ENCODE data around the gene DUSP28.

DUSP28 gene

DNA sequence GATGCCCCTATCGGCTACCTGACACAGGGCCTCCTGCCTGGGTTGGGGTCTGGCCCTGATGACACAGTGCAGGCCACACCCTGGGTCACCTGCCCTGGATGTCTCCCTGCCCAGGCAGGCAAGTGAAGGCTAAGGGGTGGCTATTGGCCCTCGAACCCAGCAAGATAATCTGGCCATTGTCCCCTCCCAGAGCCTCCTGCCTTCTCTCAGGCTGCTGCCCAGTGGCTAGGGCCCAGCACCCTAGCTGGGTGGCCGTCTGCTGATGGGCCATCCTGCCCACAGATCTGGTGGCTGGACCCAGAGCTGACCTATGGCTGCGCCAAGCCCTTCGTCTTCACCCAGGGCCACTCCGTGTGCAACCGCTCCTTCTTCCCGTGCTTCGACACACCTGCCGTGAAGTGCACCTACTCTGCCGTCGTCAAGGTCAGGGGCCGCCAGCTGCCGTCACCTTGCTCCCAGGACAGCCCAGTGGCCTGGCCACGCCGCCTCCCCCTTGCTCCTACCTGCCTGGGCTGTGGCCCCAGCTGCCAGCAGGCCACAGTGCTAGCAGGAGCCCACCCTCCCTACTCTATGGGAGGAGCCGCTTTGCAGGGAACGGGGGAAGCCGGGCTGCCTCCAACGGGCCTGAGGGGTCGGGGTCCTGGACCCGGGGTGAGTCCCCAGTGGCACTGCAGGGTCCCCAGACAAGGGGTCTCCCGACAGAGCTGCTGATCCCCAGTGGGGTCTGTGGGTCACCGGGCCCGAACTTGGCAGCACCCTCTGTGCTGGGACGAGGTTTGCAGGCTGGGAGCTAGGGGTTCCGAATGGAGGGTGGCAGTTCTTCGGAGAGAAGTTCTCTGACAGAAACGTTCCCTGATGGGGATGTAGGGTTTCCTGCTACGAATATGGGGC, 12.2 kb downstream of the DUSP28 start:
- DNase-seq (ENCODE audit: low read depth in 3 of 3, low spot score in 1 of 3) = no peak

DNA sequence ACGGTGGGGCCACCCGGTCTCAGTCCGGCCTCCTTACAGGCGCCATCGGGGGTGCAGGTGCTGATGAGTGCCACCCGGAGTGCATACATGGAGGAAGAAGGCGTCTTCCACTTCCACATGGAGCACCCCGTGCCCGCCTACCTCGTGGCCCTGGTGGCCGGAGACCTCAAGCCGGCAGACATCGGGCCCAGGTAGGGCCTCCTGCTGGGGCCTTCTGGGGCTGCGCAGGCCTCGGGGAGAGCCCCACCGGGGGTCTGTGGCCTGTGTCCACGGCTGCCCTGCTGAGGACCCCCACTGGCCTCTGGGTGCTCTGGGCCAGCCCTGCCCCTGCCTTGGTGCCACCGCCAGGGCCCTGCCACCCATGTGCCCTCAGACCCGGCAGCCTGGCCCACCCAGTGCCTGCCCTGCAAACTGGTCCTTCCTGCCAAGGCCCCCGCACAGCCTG, 12.9 kb downstream of the DUSP28 start:
- no peak for DNase-seq (ENCODE audit: low read depth in 3 of 3, low spot score in 1 of 3)

DNA sequence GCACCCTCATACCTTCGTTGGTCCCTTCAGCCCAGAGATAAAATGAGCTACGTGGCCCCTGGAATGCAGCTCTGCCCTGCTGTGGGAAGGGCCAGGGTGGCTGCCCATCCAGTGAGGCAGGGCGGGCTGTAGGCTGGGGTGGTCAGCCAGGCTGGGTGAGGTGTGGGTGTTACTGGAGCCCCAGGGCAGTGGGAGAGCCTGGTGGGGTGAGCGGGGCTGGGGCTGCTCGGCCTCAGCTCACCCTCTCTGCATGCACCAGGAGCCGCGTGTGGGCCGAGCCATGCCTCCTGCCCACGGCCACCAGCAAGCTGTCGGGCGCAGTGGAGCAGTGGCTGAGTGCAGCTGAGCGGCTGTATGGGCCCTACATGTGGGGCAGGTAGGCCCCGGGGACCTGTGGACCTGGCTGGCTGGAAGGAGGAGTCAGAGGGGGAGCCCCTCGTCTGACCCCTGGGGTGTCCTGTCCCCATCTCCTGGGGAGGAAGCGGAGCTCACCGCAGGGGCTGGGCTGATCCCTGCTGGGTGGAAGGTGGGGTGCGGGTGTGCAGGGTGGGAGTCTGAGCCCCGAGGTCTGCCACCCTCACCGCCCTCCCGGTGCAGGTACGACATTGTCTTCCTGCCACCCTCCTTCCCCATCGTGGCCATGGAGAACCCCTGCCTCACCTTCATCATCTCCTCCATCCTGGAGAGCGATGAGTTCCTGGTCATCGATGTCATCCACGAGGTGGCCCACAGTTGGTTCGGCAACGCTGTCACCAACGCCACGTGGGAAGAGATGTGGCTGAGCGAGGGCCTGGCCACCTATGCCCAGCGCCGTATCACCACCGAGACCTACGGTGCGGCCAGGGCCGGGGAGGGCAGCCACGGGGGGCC, 13.6 kb downstream of the DUSP28 start:
- no peak for DNase-seq (ENCODE audit: low read depth in 3 of 3, low spot score in 1 of 3)

DNA sequence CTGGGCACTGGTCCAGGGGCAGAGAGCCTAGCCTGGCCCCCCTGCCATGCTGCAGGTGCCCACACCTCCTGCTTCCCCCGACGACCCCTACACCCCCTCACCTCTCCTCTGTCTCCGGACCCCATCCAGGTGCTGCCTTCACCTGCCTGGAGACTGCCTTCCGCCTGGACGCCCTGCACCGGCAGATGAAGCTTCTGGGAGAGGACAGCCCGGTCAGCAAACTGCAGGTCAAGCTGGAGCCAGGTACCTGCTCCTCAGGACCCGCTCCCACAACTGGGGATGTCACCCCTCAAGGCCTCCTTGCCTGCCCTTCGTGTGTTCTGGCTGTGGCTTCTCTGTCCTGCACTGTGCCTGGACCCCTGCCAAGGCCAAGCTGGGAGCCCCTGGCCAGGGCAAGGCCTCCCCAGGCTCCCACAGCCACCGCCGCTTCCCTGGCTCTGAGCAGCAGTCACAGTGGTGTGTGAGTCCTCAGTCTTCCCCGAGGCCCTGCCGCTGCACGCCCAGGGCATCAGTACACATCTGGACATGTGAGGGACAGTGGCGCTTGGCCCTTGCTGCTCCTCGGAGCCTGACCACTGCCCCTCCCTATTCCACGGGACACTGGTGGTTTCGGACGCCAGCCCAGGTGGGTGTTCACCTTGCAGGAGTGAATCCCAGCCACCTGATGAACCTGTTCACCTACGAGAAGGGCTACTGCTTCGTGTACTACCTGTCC, 14.4 kb downstream of the DUSP28 start:
- no peak for DNase-seq (ENCODE audit: low read depth in 3 of 3, low spot score in 1 of 3)

DNA sequence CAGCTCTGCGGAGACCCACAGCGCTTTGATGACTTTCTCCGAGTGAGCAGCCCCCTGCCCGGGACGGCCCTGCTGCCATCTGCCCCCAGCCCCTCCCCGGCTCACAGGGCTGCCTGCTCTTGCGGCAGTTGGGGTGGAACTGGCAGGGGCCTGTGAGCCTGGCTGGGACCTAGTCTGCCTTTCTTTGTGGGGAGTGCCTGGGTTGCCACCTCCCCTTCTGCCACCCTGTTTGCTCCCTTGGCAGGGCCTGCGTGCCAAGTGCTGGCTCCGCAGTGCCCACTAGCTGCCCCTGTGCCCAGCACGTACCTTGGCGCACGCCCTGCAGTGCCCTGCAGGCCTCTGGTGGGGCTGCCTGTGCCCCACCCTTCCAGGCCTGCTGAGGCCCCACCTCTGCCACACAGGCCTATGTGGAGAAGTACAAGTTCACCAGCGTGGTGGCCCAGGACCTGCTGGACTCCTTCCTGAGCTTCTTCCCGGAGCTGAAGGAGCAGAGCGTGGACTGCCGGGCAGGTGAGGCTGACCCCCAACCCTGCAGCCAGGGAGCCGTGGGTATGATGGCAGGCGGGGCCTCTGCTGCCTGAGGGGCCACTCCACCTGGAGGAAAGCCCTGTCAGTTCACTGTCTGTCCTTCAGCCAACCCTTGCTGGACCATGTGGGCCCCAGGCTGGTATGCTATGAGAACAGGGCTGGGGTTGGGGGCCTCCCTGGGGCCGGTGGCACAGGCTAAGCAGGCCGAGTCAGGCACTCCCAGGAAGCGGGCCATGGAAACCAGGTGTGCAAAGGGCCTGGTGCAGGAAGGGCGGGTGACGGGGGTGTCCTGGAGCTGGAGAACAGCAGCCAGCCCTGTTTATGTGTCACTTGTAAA, 15.2 kb downstream of the DUSP28 start:
- no peak for DNase-seq (ENCODE audit: low read depth in 3 of 3, low spot score in 1 of 3)

DNA sequence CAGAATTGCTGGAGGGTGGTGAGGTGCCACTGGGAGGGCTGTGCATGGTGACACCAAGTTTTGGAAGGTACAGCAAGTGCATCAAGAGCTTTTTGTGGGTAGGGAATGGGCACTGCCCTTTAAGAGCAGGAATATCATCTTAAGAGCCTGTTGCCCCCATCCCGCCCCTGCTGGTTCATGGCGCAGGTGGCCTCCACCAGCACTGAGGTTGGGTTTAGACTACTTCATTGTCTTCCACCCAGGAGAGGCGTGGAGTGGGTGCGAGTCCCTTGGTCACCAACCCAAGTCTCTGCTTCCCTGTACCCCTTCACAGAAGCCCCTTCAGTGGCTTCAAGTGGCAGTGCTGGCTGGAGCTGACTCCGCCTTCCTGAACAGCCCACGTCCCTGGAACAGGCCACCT, 15.9 kb downstream of the DUSP28 start:
- no peak for DNase-seq (ENCODE audit: low read depth in 3 of 3, low spot score in 1 of 3)

DNA sequence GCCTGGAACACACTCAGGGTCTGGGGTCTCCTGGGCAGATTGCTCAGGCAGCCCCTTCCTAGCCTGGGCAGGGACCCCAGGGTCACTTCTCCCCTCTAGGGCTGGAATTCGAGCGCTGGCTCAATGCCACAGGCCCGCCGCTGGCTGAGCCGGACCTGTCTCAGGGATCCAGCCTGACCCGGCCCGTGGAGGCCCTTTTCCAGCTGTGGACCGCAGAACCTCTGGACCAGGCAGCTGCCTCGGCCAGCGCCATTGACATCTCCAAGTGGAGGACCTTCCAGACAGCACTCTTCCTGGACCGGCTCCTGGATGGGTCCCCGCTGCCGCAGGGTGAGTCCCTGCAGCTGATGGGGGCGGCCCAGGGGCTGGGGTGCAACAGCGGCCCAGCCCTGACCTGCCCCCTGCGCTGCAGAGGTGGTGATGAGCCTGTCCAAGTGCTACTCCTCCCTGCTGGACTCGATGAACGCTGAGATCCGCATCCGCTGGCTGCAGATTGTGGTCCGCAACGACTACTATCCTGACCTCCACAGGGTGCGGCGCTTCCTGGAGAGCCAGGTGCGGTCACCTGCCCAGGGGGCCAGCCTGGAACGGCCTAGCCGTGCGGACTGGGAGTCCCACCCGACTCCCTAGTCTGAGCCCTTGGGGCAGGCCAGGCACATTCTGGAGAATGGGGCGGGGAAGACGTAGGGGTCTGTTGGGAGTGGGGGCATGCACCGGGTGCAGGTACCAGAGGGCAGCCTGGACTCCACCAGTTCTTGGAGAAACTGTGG, 16.5 kb downstream of the DUSP28 start:
- DNase-seq (ENCODE audit: low read depth in 3 of 3, low spot score in 1 of 3) = no peak

DNA sequence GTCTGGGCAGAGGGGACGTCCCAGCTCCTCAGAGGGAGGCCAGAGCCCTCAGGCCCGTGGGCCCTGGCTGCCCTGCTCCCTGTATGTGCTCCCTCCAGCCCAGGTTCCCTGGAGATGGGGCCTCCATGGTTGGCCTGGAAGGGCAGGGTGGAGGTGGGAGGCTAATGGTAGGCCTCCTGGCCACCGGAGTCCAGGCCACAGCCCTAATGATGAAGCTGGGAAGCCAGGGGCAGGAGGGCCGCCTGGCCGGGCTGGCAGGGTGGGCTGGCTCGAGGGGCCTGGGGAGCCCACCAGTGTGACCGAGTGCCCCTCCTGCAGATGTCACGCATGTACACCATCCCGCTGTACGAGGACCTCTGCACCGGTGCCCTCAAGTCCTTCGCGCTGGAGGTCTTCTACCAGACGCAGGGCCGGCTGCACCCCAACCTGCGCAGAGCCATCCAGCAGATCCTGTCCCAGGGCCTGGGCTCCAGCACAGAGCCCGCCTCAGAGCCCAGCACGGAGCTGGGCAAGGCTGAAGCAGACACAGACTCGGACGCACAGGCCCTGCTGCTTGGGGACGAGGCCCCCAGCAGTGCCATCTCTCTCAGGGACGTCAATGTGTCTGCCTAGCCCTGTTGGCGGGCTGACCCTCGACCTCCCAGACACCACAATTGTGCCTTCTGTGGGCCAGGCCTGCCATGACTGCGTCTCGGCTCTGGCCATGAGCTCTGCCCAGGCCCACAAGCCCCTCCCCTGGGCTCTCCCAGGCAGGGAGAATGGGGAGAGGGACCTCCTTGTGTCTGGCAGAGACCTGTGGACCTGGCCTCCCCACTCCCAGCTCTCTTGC, 17.3 kb downstream of the DUSP28 start:
- DNase-seq (ENCODE audit: low read depth in 3 of 3, low spot score in 1 of 3) = no peak

DNA sequence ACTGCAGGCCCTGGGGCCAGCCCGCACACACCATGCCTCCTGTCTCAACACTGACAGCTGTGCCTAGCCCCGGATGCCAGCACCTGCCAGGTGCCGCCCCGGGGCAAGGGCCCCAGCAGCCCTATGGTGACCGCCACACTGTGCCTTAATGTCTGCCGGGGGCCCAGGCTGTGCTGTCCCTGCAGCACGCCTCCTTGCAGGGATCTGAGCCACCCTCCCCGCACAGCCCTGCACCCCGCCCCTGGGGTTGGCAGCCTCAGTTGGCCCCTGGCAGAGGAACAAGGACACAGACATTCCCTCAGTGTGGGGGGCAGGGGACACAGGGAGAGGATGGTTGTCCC, 17.9 kb downstream of the DUSP28 start:
- DNase-seq (ENCODE audit: low read depth in 3 of 3, low spot score in 1 of 3) = no peak

DNA sequence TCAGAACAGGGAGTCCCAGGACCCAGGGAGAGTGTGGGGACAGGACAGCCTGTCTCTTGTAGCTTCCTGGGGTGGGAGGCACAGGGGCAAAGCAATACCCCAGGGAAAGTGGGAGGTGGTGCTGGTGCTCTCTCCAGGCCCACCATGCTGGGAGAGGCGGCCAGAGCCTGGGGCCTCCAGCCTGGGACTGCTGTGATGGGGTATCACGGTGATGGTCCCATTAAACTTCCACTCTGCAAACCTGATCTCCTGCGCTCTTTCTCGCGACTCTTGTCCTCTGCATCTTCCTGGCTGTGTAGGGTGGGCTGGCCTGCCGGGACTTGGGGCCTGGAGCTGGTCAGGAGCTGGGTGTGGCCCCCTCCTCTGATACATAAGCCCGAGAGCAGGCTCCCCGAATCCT, 18.3 kb downstream of the DUSP28 start:
- no peak for DNase-seq (ENCODE audit: low read depth in 3 of 3, low spot score in 1 of 3)

DNA sequence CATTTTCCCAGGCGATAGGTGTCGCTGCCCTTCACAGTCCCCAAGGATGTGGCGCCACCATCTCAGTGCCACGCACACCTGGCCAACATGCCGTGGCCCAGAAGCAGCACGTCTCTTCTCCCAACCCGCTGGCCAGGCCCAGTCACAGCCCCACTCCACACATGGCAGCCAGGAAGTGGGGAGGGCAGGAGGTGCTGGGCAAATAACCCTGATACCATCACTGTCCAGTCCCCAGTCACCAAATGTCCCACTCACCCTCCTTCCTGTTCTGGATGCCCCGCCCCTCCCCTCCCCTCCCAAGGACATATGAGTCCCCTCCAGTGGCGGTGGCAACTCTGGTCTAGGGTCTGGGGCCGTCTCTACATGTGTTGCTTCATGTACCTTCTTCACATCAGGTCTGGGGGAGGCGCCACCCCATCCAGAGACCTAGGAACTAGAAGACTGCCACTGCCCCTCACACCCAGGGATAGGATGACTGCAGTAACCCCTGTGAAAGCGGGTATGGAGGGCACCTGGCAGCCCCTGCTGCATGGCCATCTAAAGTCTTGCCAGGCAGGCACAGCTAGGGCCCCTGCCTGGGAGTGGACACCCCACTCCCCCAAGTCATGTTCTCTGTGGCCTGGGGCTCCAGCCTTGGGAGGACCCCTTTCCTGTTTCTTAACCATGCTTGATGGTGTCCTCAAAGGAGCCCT, 19.1 kb downstream of the DUSP28 start:
- no peak for DNase-seq (ENCODE audit: low read depth in 3 of 3, low spot score in 1 of 3)

DNA sequence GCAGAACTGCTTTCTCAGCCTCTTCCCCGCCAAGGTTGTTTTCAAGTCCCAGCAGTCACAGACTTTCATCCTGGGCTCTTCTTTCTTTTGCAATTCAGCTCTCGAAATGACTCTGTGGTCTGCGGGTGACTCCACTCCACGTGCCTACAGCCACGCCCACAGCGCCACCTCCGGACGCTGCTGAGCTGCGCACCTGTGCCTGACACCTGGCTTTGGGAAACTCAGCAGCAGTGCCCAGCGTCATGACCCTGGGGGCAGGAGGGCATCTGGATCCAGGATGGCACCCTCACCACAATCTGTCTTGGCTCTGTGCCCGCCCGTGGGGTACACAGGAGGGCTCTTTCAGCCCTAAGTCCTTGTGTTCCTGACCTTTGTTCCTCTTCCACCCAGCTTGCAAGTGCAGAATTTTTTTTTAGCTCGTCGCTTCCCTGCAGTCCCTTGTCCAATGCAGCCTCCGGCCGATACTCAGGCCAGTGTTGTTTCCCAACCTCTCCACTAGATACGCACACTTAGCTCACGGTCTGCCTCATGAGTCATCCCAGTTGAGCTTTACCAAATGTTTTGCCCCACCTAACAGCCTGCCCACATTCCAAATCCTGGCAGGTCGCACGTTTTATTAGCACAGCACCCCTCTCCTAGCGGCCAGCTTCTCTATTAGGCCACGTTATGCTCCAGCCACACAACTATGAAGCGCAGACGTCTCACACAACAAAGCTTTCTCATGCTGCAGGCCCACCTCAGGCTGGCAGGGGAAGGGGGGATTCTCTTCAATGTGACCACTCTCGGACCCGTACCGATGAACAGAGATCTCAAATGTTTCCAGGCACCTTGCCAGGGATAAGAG, 19.8 kb downstream of the DUSP28 start:
- DNase-seq (ENCODE audit: low read depth in 3 of 3, low spot score in 1 of 3) = peak in 2 of 3 donors; percentile 51 to 59

DNA sequence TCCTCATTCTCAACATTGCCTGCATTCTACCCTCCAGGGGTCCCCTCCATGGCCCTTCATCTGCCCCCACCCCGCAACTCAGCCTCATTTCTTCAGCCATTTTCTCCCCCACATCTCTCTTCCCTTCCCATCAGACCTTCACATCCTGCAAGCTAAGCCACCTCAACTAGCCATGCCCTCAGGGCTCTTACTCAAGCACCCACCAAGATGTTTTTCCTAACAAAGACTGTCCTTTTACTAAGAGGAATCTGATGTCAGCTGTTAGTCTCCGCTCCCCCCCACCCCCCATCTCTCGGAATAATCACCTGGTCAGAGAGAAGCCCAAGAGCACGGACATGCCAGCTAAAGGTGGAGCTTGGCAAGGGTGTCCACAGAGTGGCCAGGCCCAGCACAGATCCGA, 21.7 kb downstream of the DUSP28 start:
- DNase-seq (ENCODE audit: low read depth in 3 of 3, low spot score in 1 of 3) = no peak

DNA sequence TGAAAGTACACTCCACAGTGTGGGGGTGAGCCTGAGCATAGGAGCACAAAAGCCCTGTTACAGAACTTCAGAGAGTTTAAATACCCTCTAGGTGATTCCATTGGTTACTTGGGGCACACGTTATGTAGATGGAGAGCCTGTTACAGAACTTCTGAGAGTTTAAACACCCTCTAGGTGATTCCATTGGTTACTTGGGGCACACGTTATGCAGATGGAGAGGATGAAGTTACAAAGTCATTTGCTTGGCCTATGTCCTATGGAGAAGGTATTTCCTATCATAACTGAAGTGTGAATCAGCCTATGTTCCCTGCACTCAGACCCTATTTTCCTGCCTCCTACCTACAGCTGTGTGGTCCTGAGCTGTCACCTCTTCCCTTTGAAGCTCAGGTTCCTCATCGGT, 22.6 kb downstream of the DUSP28 start:
- DNase-seq (ENCODE audit: low read depth in 3 of 3, low spot score in 1 of 3) = no peak

DNA sequence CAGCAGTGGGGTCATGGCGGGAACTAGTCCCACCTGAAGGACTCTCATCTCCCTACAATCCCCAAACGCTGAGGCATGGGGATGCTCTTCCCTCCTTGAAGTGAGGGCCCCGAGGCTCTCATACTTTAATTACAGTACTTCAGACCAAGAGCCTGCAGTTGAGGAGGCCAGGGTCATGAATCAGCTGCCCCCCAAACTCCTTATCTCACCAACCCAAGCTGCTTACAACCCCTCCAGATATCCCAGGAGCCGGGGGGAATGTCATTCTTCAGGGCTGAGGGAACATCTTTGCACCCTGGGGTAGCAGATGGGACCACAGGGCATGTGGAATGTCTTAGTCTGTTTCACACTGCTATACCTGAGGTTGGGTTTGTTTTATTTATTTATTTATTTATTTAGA, 23.6 kb downstream of the DUSP28 start:
- DNase-seq (ENCODE audit: low read depth in 3 of 3, low spot score in 1 of 3) = no peak

DNA sequence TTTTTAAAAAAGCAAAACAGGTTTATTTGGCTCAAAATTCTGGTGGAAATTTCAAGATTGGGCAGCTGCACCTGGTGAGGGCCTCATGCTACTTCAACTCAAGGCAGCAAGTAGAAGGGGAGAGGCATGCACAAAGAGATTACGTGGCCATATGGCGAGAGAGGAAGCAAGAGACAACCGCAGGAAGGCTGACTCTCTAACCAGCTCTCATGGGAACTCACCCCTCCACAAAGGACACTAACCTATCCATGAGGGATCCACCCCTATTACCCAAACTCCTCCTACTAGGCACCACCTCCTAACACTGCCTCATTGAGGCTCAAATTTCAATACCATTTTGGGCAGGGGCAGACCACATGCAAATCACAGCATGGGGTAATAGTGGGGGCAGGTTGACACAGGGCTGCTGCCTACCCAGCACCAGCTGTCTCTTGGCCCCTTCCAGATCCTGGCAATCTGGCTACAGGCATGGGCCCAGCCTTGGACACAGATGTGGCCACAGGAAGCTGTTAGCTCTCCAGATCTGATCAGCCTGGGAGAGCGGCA, 24.4 kb downstream of the DUSP28 start:
- DNase-seq (ENCODE audit: low read depth in 3 of 3, low spot score in 1 of 3) = no peak

DNA sequence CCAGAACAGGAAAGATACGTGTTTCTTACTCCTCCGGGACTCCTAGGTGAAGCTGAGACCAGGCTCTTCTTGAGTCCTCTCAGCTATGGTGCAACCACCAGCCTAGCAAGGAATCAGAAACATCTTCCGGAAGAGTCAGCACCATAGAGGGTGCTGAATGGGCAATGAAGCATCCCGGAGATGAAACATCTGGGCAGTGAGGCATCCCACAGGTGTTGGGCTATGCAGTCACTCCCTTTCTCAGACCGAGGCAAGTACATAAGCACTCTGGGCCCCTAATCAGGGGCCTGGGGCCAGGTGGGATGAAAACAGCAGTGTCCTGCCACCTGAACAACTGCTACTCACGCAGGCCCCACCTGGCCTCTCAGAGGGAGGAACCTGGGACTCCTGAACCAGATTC, 24.9 kb downstream of the DUSP28 start:
- DNase-seq (ENCODE audit: low read depth in 3 of 3, low spot score in 1 of 3) = no peak
